K562 (cell line): ENCODE results near the gene RNF113B.

Source experiments
- BHLHE40 ChIP-seq: IDR thresholded peaks from 2 replicates; pipeline ENCODE4 v1.6.1; 2011; ENCODE audit warnings: low read length, improper control_type of control experiment
- MYC ChIP-seq, 2 experiments: fragments of 250-450 bp in 1 of 2; sonication (Bioruptor Pico) in 1 of 2; IDR thresholded peaks; 2 replicates each; pipeline versions ENCODE4 v1.5.1 to v1.6.1; 2012 to 2021; ENCODE audit warnings: low read depth in 2 of 2, borderline replicate concordance in 1 of 2, improper control_type of control experiment in 1 of 2, low read length in 1 of 2, mild to moderate bottlenecking in 1 of 2, moderate library complexity in 1 of 2
- PCBP2 ChIP-seq: fragments of 200-400 bp; formaldehyde crosslinking; IDR thresholded peaks from 2 replicates; pipeline ENCODE4 v1.6.1; 2018; ENCODE audit warnings: low read length, low read depth, mild to moderate bottlenecking, moderate library complexity; ENCODE audit not compliant: poor library complexity, severe bottlenecking
- POLR2AphosphoS5 ChIP-seq: IDR thresholded peaks from 2 replicates; pipeline ENCODE4 v1.6.1; 2011; ENCODE audit warnings: mild to moderate bottlenecking, low read depth, low read length, moderate library complexity; ENCODE audit not compliant: control insufficient read depth, insufficient read depth
- POU5F1 ChIP-seq: fragments of 150-350 bp; IDR thresholded peaks from 2 replicates; pipeline ENCODE4 v1.6.1; 2014; ENCODE audit warnings: borderline replicate concordance, low read length, low read depth, mild to moderate bottlenecking; ENCODE audit not compliant: partially characterized antibody
- RAD21 ChIP-seq, 2 experiments: fragments of 250-450 bp in 1 of 2; fragments of 450-650 bp in 1 of 2; sonication (Bioruptor Pico) in 1 of 2; formaldehyde crosslinking in 1 of 2; IDR thresholded peaks in 1 of 2; conservative IDR thresholded peaks in 1 of 2; 2 replicates each; pipeline versions ENCODE4 v1.4.0 to v1.8.0; 2020 to 2022; ENCODE audit warnings: mild to moderate bottlenecking in 2 of 2, moderate library complexity in 1 of 2
- RHOXF2B ChIP-seq: fragments of 250-450 bp; sonication (Bioruptor Pico); conservative IDR thresholded peaks from 2 replicates; pipeline ENCODE4 v1.5.1; 2021
- TCF7L2 ChIP-seq: fragments of 150-350 bp; IDR thresholded peaks from 2 replicates; pipeline ENCODE4 v1.6.1; 2016; ENCODE audit warnings: low read depth, mild to moderate bottlenecking, low read length, moderate library complexity
- ZFP30 ChIP-seq: fragments of 250-450 bp; sonication (Bioruptor Pico); IDR thresholded peaks from 2 replicates; pipeline ENCODE4 v1.8.0; 2022; ENCODE audit warnings: moderate library complexity, mild to moderate bottlenecking, inconsistent platforms, borderline replicate concordance
- TF ChIP-seq, protein P1 (sequence below), 2 experiments: fragments of 450-650 bp in 1 of 2; IDR thresholded peaks; 2 replicates each; pipeline ENCODE4 v1.6.1; 2011 to 2017; ENCODE audit warnings: low read depth in 2 of 2, antibody characterized with exemption in 1 of 2, borderline replicate concordance in 1 of 2, low read length in 1 of 2, mild to moderate bottlenecking in 1 of 2, mixed read lengths in 1 of 2; ENCODE audit not compliant: control insufficient read depth in 1 of 2

DNA sequence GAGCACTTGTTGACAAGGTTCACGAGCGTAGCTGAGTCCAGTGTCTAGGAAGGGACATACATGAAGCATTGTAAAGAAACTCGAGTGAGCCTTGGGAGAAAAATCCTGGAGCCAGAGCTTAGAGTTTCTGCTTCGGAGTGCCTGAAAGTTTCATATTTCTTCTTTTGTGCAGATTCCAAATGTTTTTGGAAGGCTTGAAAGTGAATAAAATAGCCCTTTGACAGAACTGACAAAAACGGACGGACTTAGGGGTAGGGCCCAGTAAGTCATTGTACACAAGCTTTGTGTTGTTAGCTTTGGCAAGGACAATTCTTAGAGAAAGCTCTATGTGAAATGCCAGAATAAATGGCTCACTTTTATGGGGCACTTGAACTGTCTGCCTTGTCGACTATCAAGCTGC is 2.8 kb downstream of the RNF113B start:
- TF ChIP-seq TCF7L2: no peak
- no peak for TF ChIP-seq MYC (IDR thresholded peaks at IDR 0.05; ENCODE audit: low read depth, low read length)
- TF ChIP-seq MYC (CRISPR knock-in tag; IDR thresholded peaks at IDR 0.05; ENCODE audit: borderline replicate concordance, low read depth): no peak
- TF ChIP-seq, protein P1, sequence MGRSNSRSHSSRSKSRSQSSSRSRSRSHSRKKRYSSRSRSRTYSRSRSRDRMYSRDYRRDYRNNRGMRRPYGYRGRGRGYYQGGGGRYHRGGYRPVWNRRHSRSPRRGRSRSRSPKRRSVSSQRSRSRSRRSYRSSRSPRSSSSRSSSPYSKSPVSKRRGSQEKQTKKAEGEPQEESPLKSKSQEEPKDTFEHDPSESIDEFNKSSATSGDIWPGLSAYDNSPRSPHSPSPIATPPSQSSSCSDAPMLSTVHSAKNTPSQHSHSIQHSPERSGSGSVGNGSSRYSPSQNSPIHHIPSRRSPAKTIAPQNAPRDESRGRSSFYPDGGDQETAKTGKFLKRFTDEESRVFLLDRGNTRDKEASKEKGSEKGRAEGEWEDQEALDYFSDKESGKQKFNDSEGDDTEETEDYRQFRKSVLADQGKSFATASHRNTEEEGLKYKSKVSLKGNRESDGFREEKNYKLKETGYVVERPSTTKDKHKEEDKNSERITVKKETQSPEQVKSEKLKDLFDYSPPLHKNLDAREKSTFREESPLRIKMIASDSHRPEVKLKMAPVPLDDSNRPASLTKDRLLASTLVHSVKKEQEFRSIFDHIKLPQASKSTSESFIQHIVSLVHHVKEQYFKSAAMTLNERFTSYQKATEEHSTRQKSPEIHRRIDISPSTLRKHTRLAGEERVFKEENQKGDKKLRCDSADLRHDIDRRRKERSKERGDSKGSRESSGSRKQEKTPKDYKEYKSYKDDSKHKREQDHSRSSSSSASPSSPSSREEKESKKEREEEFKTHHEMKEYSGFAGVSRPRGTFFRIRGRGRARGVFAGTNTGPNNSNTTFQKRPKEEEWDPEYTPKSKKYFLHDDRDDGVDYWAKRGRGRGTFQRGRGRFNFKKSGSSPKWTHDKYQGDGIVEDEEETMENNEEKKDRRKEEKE (IDR thresholded peaks at IDR 0.05; ENCODE audit: borderline replicate concordance in 1 of 2, control insufficient read depth in 1 of 2, low read depth in 2 of 2, low read length in 1 of 2): no peak
- TF ChIP-seq RHOXF2B: no peak
- no peak for TF ChIP-seq BHLHE40
- no peak for TF ChIP-seq ZFP30
- TF ChIP-seq POLR2AphosphoS5: no peak
- TF ChIP-seq POU5F1: no peak
- TF ChIP-seq RAD21 (CRISPR knock-in tag; conservative IDR thresholded peaks at IDR 0.05 in 1 of 2, IDR thresholded peaks at IDR 0.05 in 1 of 2): no peak
- TF ChIP-seq PCBP2: no peak
